ENCODE results near the gene PRRX1. TPM values are rescaled to one million over a fixed set of nuclear protein-coding genes. Genes with fewer than 3 reads are reported as not detected.

PRRX1 gene
- total RNA-seq, 8 experiments from 2014 or later, result 0.11 to 93.4 (median 1.00) TPM

DNA sequence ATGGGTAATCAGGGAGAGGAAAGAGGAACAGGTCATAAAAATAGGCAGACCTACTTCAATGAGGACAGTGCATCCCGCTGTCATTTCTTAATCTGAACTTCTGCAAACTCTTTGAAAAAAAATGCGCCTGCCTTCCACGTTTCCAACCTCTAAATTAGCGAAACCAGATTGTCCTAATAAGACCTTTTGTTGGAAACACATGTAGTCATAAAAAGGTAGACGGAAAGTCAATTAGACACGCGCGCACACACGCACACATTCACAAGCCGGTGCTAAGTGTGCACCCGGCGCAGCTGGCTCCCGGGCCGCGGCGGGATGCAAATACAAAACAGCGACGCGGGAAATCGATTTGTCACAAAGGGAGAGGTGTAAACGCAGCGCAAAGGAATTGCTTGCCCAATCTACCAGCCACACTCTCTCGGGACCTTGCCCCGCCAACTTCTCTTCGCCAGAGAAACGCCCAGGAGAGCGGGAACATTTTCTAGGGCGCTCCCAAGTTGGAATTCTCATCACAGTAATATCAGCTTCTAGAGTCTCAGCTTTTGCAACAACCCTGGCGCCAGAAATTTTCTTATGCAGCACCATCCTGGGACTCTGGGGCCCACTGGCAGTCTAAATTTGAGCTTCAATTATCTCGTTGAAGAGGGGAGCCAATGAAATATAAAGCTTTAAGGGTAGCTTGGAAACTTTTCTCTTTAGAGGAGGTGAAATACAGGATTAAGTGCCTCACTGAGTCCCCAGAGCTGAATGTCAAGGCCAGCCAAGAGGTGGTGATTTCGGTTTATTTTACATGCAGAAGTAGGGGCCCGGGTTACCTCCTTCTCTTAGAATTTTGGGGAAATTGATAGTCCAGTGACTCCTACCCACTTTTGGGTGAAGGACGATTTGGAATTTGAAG is 4.5 kb downstream of the PRRX1 start:
- no peak overlapping the region for H3K27ac ChIP-seq
- 0 to 49% (median 4%) methylated on average over 3 to 33 of the region's 33 CpGs for WGBS, 10 experiments
- in situ Hi-C loops (cut with MboI; ENCODE audit: low pct_unique_long_range_greater_than_20kb in 2 of 9, low sequenced_read_pairs in 9 of 9, unreplicated experiment in 9 of 9), result loop anchor here in 1 of 9 experiments (10.0 to 25.0 kb wide), 2 partner anchors 114 to 456 kb away; no protein-coding TSS in a partner anchor

DNA sequence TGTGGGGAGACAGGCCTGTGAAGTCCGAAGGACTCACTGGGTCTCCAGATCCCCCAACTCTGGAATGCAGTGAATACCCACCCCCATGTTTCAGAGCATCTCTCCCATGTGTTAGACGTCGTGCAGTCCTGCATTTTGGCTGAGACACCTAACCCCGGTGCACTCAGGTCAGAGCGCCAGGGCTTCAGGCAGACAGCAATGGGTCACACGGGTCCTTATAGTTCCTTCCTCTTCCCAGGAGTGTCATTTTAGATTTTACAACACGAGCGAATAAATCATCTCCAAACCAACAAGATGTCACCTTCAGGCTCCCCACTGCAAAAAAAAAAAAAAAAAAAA is 5.1 kb downstream of the PRRX1 start:
- H3K4me1 ChIP-seq (replicated peaks in 1 of 2), result peaks cover 3 to 14% of the 10 kb centered on the region in 2 donors
- 0 to 86% (median 18%) methylated on average over 1 to 7 of the region's 8 CpGs; no CpG with 5 or more reads in 2 of the 10 experiments for WGBS, 10 experiments
- H3K4me3 ChIP-seq, result no peak overlapping the region
- no peak for ATAC-seq (replicated peaks in 6 of 8)
- in situ Hi-C loops (cut with MboI; ENCODE audit: low pct_unique_long_range_greater_than_20kb in 2 of 9, low sequenced_read_pairs in 9 of 9, unreplicated experiment in 9 of 9), result loop anchor here in 1 of 9 experiments (10.0 to 25.0 kb wide), 2 partner anchors 114 to 457 kb away; no protein-coding TSS in a partner anchor
- no peak overlapping the region for H3K27ac ChIP-seq

More for the DNA sequence above, 4.5 kb downstream of the PRRX1 start:
- ATAC-seq (replicated peaks in 6 of 8), result no peak
- Histone ChIP-seq H3K4me1 (replicated peaks in 1 of 2) (peaks cover 3 to 16% of the 10 kb centered on the region in 2 donors), H3K4me3 (no peak overlapping the region)

DNA sequence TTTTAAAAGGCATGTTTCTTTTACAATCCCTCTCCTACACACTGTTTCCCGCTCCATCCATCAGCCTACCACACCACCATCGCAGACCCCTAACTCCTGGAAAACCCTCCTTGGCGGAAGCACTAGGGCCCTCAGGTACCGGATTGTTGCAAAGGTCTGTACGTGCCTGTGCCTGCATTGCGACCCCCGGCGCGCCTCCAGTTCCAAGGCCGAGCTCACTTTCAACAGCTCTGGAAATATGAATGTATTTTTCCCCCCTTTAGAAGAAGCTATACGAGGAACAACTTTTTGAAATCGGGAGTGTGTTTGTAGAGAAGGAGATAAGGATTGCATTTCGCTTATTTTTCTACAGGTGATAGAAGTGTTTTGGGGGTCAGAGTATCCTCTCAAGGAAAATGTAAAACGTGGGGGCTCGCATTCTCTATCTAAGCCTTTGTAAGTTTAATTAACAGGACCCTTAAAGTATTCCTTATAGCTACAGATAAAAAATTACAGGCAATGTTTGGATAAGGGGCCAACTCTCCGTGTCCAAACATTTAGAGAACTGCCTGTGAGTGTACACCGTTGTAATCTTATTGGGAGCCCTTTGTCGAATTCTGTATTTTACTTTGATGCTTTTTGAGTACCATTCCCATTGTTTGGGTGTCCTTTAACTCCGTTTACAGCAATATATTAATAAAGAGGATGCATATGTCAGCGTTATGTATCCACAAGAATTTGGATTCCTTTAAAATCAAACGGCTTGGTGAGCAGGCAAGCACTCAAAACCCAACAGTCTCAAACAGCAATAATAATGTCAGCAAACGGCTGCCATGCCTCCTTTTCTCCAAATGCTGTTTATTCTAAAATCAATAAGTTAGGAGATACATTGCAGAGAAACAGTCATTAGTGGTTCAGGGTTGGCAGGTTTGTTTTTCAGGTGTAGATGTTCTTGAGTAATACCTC is 5.9 kb downstream of the PRRX1 start:
- in situ Hi-C loops (cut with MboI; ENCODE audit: low pct_unique_long_range_greater_than_20kb in 2 of 9, low sequenced_read_pairs in 9 of 9, unreplicated experiment in 9 of 9), result loop anchor here in 1 of 9 experiments (10.0 to 25.0 kb wide), 2 partner anchors 115 to 458 kb away; no protein-coding TSS in a partner anchor
- Histone ChIP-seq H3K27ac (no peak overlapping the region), H3K4me1 (replicated peaks in 1 of 2) (peaks cover 3 to 10% of the 10 kb centered on the region in 2 donors), H3K4me3 (no peak overlapping the region)
- no peak for ATAC-seq (replicated peaks in 6 of 8)
- WGBS, 10 experiments, result 0 to 95% (median 17%) methylated on average over 2 to 22 of the region's 22 CpGs

DNA sequence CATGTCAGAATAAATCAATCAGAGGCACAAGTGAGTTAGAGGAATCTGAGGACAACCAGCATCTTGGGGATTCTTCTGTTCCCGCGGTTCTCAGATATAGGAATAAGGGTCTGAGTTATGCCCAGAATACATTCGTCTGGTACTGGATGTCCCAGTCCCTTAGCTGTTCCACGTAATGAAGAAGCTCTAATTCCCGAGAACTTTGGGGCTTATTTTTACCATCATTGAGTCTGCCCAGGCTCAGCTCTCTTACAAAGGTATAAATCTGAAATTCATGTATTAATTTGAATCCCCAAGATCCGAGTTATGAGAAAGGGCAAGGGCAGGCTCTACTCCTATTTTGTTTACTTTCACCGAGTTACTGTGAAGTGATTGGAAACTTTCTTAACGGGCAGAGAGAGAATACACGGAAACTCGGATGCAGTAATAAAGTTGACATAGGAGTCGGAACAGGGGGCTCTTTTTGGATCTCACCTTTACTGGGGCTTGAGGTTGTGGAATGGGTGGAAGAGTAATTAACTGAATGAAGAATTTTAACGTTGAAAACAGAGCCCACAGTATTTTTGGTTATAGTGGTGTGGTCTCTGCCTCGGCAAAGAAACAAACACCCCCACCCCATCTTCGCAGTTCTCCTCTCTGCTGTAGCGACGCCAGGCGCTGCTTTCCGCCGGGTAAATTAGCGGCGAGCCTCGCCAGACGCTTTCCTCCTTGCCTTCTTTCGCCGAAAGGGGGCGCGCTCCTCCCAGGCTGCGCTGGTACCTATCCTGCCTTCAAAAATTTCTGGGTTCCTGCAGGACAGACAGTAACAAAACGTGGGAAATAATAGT is 7.1 kb downstream of the PRRX1 start:
- in situ Hi-C loops (cut with MboI; ENCODE audit: low pct_unique_long_range_greater_than_20kb in 2 of 9, low sequenced_read_pairs in 9 of 9, unreplicated experiment in 9 of 9), result loop anchor here in 1 of 9 experiments (25.0 kb wide), 1 partner anchor 459 kb away; no protein-coding TSS in a partner anchor
- H3K27ac ChIP-seq, result no peak overlapping the region
- 1 to 89% (median 6%) methylated on average over 4 to 29 of the region's 29 CpGs for WGBS, 10 experiments
- ATAC-seq (replicated peaks in 6 of 8), result peak; percentile 58 to 84 (median 70)
- H3K4me1 ChIP-seq (replicated peaks in 1 of 2), result peaks cover 3 to 7% of the 10 kb centered on the region in 2 donors
- H3K4me3 ChIP-seq, result no peak overlapping the region

DNA sequence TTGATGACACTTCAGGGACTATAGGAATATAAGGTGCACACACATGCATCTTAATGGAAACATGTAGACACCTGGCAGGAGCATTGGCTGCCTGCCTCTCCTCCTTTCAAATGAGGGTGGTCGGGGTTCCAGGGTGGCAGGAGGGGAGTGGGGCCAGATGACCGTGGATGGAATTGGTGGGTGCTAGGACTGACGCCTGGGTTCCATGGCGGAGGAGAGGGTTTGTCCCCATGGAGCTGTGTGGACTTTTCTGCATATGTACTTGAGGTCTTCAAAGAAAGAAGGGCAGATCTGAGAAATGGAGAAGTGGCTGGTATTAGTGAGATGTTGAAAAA is 7.7 kb downstream of the PRRX1 start:
- Histone ChIP-seq H3K4me3 (no peak overlapping the region), H3K27ac (no peak overlapping the region), H3K4me1 (replicated peaks in 1 of 2) (peaks cover 3 to 7% of the 10 kb centered on the region in 2 donors)
- ATAC-seq (replicated peaks in 6 of 8), result no peak
- in situ Hi-C loops (cut with MboI; ENCODE audit: low pct_unique_long_range_greater_than_20kb in 2 of 9, low sequenced_read_pairs in 9 of 9, unreplicated experiment in 9 of 9), result loop anchor here in 1 of 9 experiments (25.0 kb wide), 1 partner anchor 459 kb away; no protein-coding TSS in a partner anchor
- 60 to 100% (median 80%) methylated on average over 1 to 4 of the region's 4 CpGs; no CpG with 5 or more reads in 6 of the 10 experiments for WGBS, 10 experiments

DNA sequence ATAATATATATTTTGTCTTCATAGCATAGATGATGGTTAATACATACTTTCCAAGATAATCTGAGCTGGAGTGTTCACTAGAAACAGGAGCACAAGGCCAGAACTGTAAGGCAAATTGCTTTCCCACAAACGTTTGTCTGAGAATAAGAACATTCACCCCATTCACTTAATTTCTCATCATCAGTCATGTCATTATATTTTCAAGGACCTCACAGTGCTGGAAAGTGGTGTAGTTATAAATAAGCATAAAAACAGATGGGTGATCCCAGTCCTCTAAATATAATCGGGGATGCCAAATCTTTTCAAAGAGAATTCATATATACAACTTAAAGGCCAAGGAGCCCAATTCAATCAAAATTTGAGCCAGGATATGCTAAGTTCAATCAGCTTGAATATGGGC is 8.4 kb downstream of the PRRX1 start:
- Histone ChIP-seq H3K4me1 (replicated peaks in 1 of 2) (peaks cover 3 to 7% of the 10 kb centered on the region in 2 donors), H3K27ac (no peak overlapping the region), H3K4me3 (no peak overlapping the region)
- ATAC-seq (replicated peaks in 6 of 8), result no peak
- in situ Hi-C loops (cut with MboI; ENCODE audit: low pct_unique_long_range_greater_than_20kb in 2 of 9, low sequenced_read_pairs in 9 of 9, unreplicated experiment in 9 of 9), result loop anchor here in 1 of 9 experiments (25.0 kb wide), 1 partner anchor 460 kb away; no protein-coding TSS in a partner anchor
- 12 to 87% (median 69%) methylated on average over 1 to 2 of the region's 2 CpGs; no CpG with 5 or more reads in 4 of the 10 experiments for WGBS, 10 experiments

DNA sequence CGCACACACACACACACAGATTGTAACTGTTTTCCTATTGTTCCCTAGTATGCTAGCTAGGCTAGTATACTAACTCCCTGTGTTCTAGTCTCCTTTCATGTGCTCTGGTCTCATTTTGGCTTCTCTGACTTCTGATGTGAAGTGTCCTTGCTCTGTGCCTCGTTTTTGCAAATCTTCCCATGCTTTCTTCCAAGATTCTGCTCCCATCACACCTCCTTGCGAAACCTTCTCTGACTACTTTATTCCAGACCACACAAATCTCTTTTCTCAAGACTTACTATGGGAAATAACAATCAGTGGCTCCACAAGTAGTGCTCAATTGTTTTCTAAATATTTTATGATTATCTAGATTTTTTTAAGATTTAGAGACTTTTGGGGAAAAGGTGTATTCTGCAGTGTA is 10.3 kb downstream of the PRRX1 start:
- Histone ChIP-seq H3K4me3 (no peak overlapping the region), H3K4me1 (replicated peaks in 1 of 2) (no peaks in the 10 kb centered on the region), H3K27ac (no peak overlapping the region)
- in situ Hi-C loops (cut with MboI; ENCODE audit: low pct_unique_long_range_greater_than_20kb in 2 of 9, low sequenced_read_pairs in 9 of 9, unreplicated experiment in 9 of 9), result loop anchor here in 1 of 9 experiments (25.0 kb wide), 1 partner anchor 462 kb away; no protein-coding TSS in a partner anchor
- WGBS, 10 experiments, result 40 to 100% (median 63%) methylated on average over 1 to 3 of the region's 3 CpGs
- ATAC-seq (replicated peaks in 6 of 8), result no peak

DNA sequence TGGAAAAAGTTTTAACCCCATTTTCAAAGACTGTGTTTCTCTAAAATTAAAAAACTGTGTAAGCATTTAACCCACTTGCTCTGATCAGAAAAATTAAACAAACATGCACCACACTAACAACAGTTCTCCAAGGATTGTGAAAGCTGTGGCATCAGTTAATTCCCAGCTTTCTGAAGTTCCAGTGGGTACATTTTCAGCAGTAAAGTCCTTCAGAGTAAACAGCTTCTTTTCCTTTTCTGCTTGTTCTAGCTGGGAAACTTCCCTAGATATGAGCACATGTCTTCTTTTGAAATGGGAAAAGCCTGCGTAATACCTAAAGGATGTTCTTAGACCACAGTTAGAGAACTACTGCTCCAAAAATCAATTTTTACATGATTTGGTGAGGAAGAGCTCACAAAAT is 11.1 kb downstream of the PRRX1 start:
- Histone ChIP-seq H3K4me3 (no peak overlapping the region), H3K4me1 (replicated peaks in 1 of 2) (no peaks in the 10 kb centered on the region), H3K27ac (no peak overlapping the region)
- no peak for ATAC-seq (replicated peaks in 6 of 8)
- in situ Hi-C loops (cut with MboI; ENCODE audit: low pct_unique_long_range_greater_than_20kb in 2 of 9, low sequenced_read_pairs in 9 of 9, unreplicated experiment in 9 of 9), result loop anchor here in 2 of 9 experiments (25.0 kb wide), 2 partner anchors 212 to 463 kb away; no protein-coding TSS in a partner anchor
- WGBS, 10 experiments, result 71 to 100% (median 100%) methylated on average over 1 of the region's 1 CpG; no CpG with 5 or more reads in 2 of the 10 experiments

DNA sequence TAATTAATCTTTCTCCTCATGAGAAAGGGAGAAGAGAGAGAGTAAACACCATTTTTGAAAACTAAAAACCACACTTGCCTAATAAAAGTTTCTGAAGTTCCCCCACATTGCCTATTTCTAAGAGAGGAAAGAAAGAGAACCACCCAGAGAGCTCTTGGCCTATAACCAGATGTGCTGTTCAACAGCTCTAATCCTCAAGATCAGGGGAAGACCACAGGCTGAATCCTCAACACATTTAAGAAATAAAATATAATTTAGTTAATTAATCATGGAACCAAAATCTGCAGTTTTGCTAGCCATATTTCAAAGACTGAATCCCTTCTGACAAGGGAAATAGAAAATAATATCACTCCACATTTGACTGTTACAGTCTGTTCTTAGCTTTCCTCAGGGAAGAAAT is 11.9 kb downstream of the PRRX1 start:
- Histone ChIP-seq H3K4me3 (no peak overlapping the region), H3K4me1 (replicated peaks in 1 of 2) (no peaks in the 10 kb centered on the region), H3K27ac (no peak overlapping the region)
- in situ Hi-C loops (cut with MboI; ENCODE audit: low pct_unique_long_range_greater_than_20kb in 2 of 9, low sequenced_read_pairs in 9 of 9, unreplicated experiment in 9 of 9), result loop anchor here in 2 of 9 experiments (25.0 kb wide), 1 partner anchor 211 kb away; no protein-coding TSS in a partner anchor
- ATAC-seq (replicated peaks in 6 of 8), result no peak

DNA sequence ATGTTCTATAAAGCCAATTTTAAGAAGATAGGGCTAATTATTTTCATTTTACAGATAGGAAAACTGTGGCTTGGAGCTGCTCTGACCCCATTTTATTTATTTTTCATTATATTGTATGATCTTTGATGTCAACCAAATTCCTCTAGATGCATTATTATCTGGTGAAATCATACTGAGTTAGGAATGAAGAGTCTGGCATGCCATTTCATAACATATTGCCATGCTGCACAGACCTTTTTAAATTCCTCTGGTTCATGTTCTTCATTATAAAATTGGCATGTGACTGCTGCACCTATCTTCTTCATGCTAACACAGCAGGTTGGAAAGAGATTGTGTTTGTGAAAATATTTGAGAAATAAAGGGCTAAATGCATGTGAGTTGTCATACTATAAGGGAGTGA is 12.7 kb downstream of the PRRX1 start:
- Histone ChIP-seq H3K4me3 (no peak overlapping the region), H3K27ac (no peak overlapping the region), H3K4me1 (replicated peaks in 1 of 2) (no peaks in the 10 kb centered on the region)
- no peak for ATAC-seq (replicated peaks in 6 of 8)
- in situ Hi-C loops (cut with MboI; ENCODE audit: low pct_unique_long_range_greater_than_20kb in 2 of 9, low sequenced_read_pairs in 9 of 9, unreplicated experiment in 9 of 9), result loop anchor here in 2 of 9 experiments (25.0 kb wide), 1 partner anchor 211 kb away; no protein-coding TSS in a partner anchor

DNA sequence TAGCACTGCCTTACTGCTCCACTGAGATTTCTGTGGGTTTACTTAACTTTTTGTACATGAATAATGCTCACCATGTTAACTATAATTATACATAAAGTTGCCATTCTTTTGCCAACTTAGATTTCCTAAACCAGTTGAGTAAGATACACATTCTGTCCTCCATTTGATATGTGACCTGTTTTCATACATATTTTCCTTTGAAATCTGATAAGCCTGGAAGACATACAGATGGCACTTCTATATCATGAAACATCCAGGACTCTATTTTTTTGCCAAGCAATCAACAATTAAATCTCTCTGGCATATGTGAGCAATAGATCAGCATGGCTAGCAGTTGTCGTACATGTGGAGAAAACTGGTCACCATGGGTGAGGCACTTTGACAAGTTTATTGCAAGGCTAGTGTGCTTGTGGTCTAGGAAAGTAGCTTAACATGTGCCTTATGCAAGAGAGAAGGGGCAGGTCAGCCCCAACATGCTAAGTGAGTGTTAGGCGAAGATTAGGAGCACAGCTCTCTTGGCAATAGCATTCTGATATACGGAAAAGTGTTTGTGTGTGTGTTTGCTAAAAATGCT is 14.2 kb downstream of the PRRX1 start:
- in situ Hi-C loops (cut with MboI; ENCODE audit: low pct_unique_long_range_greater_than_20kb in 2 of 9, low sequenced_read_pairs in 9 of 9, unreplicated experiment in 9 of 9), result loop anchor here in 2 of 9 experiments (25.0 kb wide), 1 partner anchor 209 kb away; no protein-coding TSS in a partner anchor
- no peaks in the 10 kb centered on the region for H3K4me1 ChIP-seq (replicated peaks in 1 of 2)
- no peak overlapping the region for H3K27ac ChIP-seq
- H3K4me3 ChIP-seq, result no peak overlapping the region
- WGBS, 10 experiments, result 0 to 100% (median 64%) methylated on average over 1 to 3 of the region's 3 CpGs; no CpG with 5 or more reads in 2 of the 10 experiments
- peak in 3 of 8 experiments; percentile 81 to 98 (median 94) for ATAC-seq (replicated peaks in 6 of 8)
